Gastrocnemius medialis (tissue), 4 donors: ENCODE measurements around the gene LENG1.

Source experiments
- POLR2A ChIP-seq, 2 donors: fragments of 450-650 bp; IDR thresholded peaks; one replicate each; pipeline ENCODE4 v1.6.1; 2017; ENCODE audit warnings: antibody characterized with exemption in 2 of 2, mild to moderate bottlenecking in 2 of 2, moderate library complexity in 2 of 2
- TF ChIP-seq, protein P1 (sequence below), 5 experiments: fragments of 450-650 bp in 3 of 5; fragments of 200-600 bp in 2 of 5; sonication (generic) in 2 of 5; IDR thresholded peaks in 4 of 5; conservative IDR thresholded peaks in 1 of 5; 1 replicate in 4 of 5; 2 replicates in 1 of 5; pipeline ENCODE4 v1.5.1; 2016 to 2019; ENCODE audit warnings: antibody characterized with exemption in 5 of 5, mild to moderate bottlenecking in 3 of 5, moderate library complexity in 3 of 5

DNA sequence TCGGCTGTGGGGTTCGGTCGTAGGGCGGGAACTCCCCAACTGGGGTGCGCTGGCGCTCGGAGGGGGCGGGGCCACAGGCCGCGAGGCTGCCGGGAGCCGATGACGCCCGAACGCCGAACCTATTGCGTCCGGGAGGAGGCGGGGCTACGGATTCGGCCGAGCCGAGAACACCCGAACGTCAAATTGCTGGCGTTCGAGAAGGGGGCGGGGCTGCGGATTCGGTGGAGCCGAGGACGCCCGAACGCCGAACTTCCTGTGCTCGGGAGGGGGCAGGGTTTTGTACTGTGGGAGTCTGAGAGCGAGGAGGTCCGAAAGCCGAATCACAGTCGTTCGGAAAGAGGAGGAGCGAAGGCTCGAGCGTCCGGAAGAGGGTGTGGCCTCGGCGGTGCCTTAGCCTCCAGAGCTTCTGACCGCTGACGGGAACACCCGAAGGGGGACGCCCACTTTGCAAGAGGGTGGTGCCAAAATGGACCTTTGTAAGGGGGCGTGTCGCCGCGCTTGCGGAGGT lies 31.0 kb upstream of the LENG1 start:
- TF ChIP-seq, protein P1, sequence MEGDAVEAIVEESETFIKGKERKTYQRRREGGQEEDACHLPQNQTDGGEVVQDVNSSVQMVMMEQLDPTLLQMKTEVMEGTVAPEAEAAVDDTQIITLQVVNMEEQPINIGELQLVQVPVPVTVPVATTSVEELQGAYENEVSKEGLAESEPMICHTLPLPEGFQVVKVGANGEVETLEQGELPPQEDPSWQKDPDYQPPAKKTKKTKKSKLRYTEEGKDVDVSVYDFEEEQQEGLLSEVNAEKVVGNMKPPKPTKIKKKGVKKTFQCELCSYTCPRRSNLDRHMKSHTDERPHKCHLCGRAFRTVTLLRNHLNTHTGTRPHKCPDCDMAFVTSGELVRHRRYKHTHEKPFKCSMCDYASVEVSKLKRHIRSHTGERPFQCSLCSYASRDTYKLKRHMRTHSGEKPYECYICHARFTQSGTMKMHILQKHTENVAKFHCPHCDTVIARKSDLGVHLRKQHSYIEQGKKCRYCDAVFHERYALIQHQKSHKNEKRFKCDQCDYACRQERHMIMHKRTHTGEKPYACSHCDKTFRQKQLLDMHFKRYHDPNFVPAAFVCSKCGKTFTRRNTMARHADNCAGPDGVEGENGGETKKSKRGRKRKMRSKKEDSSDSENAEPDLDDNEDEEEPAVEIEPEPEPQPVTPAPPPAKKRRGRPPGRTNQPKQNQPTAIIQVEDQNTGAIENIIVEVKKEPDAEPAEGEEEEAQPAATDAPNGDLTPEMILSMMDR (IDR thresholded peaks at IDR 0.05 in 4 of 5, conservative IDR thresholded peaks at IDR 0.05 in 1 of 5), result no peak
- no peak for TF ChIP-seq POLR2A (IDR thresholded peaks at IDR 0.05)
